Measurements from ENCODE around the gene LPP. TPM values are rescaled to one million over a fixed set of nuclear protein-coding genes. Genes with fewer than 3 reads are reported as not detected.
"Not testable (repeated sequence)": the region's sequence is repeated elsewhere in the genome, so short reads cannot be mapped to it uniquely, and the experiment has no call there.

Gene LPP
- total and polyA plus RNA-seq, 5 donors: 14.5 to 205 (median 159) TPM

GRCh38 chr3:188421836-188422540, 268.0 kb downstream of the LPP start:
- no peaks in the 10 kb centered on the region for H3K27me3 ChIP-seq (ENCODE audit: control insufficient read depth, insufficient read depth)
- H3K27ac ChIP-seq (ENCODE audit: low read length): no peak overlapping the region
- H3K4me3 ChIP-seq (ENCODE audit: low read length): no peak overlapping the region
- peaks cover 2% of the 10 kb centered on the region for H3K4me1 ChIP-seq (ENCODE audit: control insufficient read depth, insufficient read depth, low read length)
- no peaks in the 10 kb centered on the region for H3K9me3 ChIP-seq (ENCODE audit: control insufficient read depth, low read length)
- WGBS: 63% methylated on average over 6 of the region's 6 CpGs
- no peak for DNase-seq
- intact Hi-C loops (cut with DNase I): no loop called here
- ATAC-seq: peak; percentile 64 to 77

- H3K27ac ChIP-seq (ENCODE audit: low read length); H3K4me3 ChIP-seq (ENCODE audit: low read length); ATAC-seq; H3K27me3 ChIP-seq (ENCODE audit: control insufficient read depth, insufficient read depth); H3K9me3 ChIP-seq (ENCODE audit: control insufficient read depth, low read length); intact Hi-C loops (cut with DNase I); DNase-seq: not testable (repeated sequence)
- peaks cover 10% of the 10 kb centered on the region for H3K4me1 ChIP-seq (ENCODE audit: control insufficient read depth, insufficient read depth, low read length)
- WGBS: 88% methylated on average over 4 of the region's 4 CpGs
Observed at GRCh38 chr3:188427981-188428380, 274.0 kb downstream of the LPP start.

- intact Hi-C loops (cut with DNase I): no loop called here
- 96% methylated on average over 5 of the region's 5 CpGs for WGBS
- no peak for DNase-seq
- Histone ChIP-seq H3K27ac (ENCODE audit: low read length) (no peak overlapping the region), H3K4me1 (ENCODE audit: control insufficient read depth, insufficient read depth, low read length) (peaks cover 12% of the 10 kb centered on the region), H3K27me3 (ENCODE audit: control insufficient read depth, insufficient read depth) (no peaks in the 10 kb centered on the region), H3K9me3 (ENCODE audit: control insufficient read depth, low read length) (no peaks in the 10 kb centered on the region), H3K4me3 (ENCODE audit: low read length) (no peak overlapping the region)
- ATAC-seq: no peak
Observed at GRCh38 chr3:188431040-188431439, 277.1 kb downstream of the LPP start.

GRCh38 chr3:188431553-188431952, 277.6 kb downstream of the LPP start:
- no peaks in the 10 kb centered on the region for H3K27me3 ChIP-seq (ENCODE audit: control insufficient read depth, insufficient read depth)
- DNase-seq (no peak), ATAC-seq (peak; percentile 34 to 54)
- no peak overlapping the region for H3K27ac ChIP-seq (ENCODE audit: low read length)
- no peak overlapping the region for H3K4me3 ChIP-seq (ENCODE audit: low read length)
- H3K9me3 ChIP-seq (ENCODE audit: control insufficient read depth, low read length): no peaks in the 10 kb centered on the region
- peaks cover 12% of the 10 kb centered on the region for H3K4me1 ChIP-seq (ENCODE audit: control insufficient read depth, insufficient read depth, low read length)
- intact Hi-C loops (cut with DNase I): no loop called here
- 85% methylated on average over 3 of the region's 3 CpGs for WGBS

- ATAC-seq (peak; percentile 74 to 79), DNase-seq (peak in 1 of 3 donors; percentile 20)
- Histone ChIP-seq H3K9me3 (ENCODE audit: control insufficient read depth, low read length) (no peaks in the 10 kb centered on the region), H3K4me1 (ENCODE audit: control insufficient read depth, insufficient read depth, low read length) (peaks cover 10% of the 10 kb centered on the region), H3K27ac (ENCODE audit: low read length) (peak overlapping the region; percentile 64), H3K4me3 (ENCODE audit: low read length) (no peak overlapping the region), H3K27me3 (ENCODE audit: control insufficient read depth, insufficient read depth) (no peaks in the 10 kb centered on the region)
- intact Hi-C loops (cut with DNase I): no loop called here
- 35% methylated on average over 6 of the region's 6 CpGs for WGBS
Observed at GRCh38 chr3:188432802-188433520, 279.0 kb downstream of the LPP start.

- no peak for ATAC-seq
- Histone ChIP-seq H3K27ac (ENCODE audit: low read length) (no peak overlapping the region), H3K4me1 (ENCODE audit: control insufficient read depth, insufficient read depth, low read length) (peaks cover 9% of the 10 kb centered on the region), H3K4me3 (ENCODE audit: low read length) (no peak overlapping the region), H3K27me3 (ENCODE audit: control insufficient read depth, insufficient read depth) (no peaks in the 10 kb centered on the region), H3K9me3 (ENCODE audit: control insufficient read depth, low read length) (no peaks in the 10 kb centered on the region)
- intact Hi-C loops (cut with DNase I): no loop called here
- 82% methylated on average over 5 of the region's 5 CpGs for WGBS
- no peak for DNase-seq
Observed at GRCh38 chr3:188433521-188434150, 279.7 kb downstream of the LPP start.

- no peaks in the 10 kb centered on the region for H3K9me3 ChIP-seq (ENCODE audit: control insufficient read depth, low read length)
- 93% methylated on average over 3 of the region's 3 CpGs for WGBS
- no peak for DNase-seq
- no peak overlapping the region for H3K27ac ChIP-seq (ENCODE audit: low read length)
- no peak overlapping the region for H3K4me3 ChIP-seq (ENCODE audit: low read length)
- no peak for ATAC-seq
- intact Hi-C loops (cut with DNase I): no loop called here
- H3K27me3 ChIP-seq (ENCODE audit: control insufficient read depth, insufficient read depth): no peaks in the 10 kb centered on the region
- peaks cover 9% of the 10 kb centered on the region for H3K4me1 ChIP-seq (ENCODE audit: control insufficient read depth, insufficient read depth, low read length)
Observed at GRCh38 chr3:188434594-188434993, 280.6 kb downstream of the LPP start.

- 66% methylated on average over 1 of the region's 1 CpG for WGBS
- H3K27me3 ChIP-seq (ENCODE audit: control insufficient read depth, insufficient read depth): no peaks in the 10 kb centered on the region
- peaks cover 9% of the 10 kb centered on the region for H3K4me1 ChIP-seq (ENCODE audit: control insufficient read depth, insufficient read depth, low read length)
- ATAC-seq (no peak), DNase-seq (no peak)
- no peaks in the 10 kb centered on the region for H3K9me3 ChIP-seq (ENCODE audit: control insufficient read depth, low read length)
- H3K4me3 ChIP-seq (ENCODE audit: low read length): no peak overlapping the region
- no peak overlapping the region for H3K27ac ChIP-seq (ENCODE audit: low read length)
- intact Hi-C loops (cut with DNase I): no loop called here
Observed at GRCh38 chr3:188435266-188435665, 281.3 kb downstream of the LPP start.

- 65% methylated on average over 2 of the region's 2 CpGs for WGBS
- no peak for DNase-seq
- intact Hi-C loops (cut with DNase I): no loop called here
- Histone ChIP-seq H3K27ac (ENCODE audit: low read length) (no peak overlapping the region), H3K27me3 (ENCODE audit: control insufficient read depth, insufficient read depth) (no peaks in the 10 kb centered on the region), H3K4me3 (ENCODE audit: low read length) (no peak overlapping the region), H3K4me1 (ENCODE audit: control insufficient read depth, insufficient read depth, low read length) (peaks cover 2% of the 10 kb centered on the region), H3K9me3 (ENCODE audit: control insufficient read depth, low read length) (no peaks in the 10 kb centered on the region)
- peak in 1 of 2 donors; percentile 28 for ATAC-seq
Observed at GRCh38 chr3:188437926-188438325, 284.0 kb downstream of the LPP start.

- peaks cover 1% of the 10 kb centered on the region for H3K4me1 ChIP-seq (ENCODE audit: control insufficient read depth, insufficient read depth, low read length)
- H3K9me3 ChIP-seq (ENCODE audit: control insufficient read depth, low read length): no peaks in the 10 kb centered on the region
- H3K27ac ChIP-seq (ENCODE audit: low read length): no peak overlapping the region
- H3K4me3 ChIP-seq (ENCODE audit: low read length): no peak overlapping the region
- intact Hi-C loops (cut with DNase I): no loop called here
- WGBS: 56% methylated on average over 5 of the region's 5 CpGs
- no peaks in the 10 kb centered on the region for H3K27me3 ChIP-seq (ENCODE audit: control insufficient read depth, insufficient read depth)
- DNase-seq (no peak), ATAC-seq (peak; percentile 64 to 82)
Observed at GRCh38 chr3:188439080-188439479, 285.1 kb downstream of the LPP start.

- peaks cover 1% of the 10 kb centered on the region for H3K4me1 ChIP-seq (ENCODE audit: control insufficient read depth, insufficient read depth, low read length)
Observed at GRCh38 chr3:188440340-188440972, 286.5 kb downstream of the LPP start.

More at GRCh38 chr3:188440340-188440972, 286.5 kb downstream of the LPP start:
- DNase-seq (no peak), ATAC-seq (no peak)
- 82% methylated on average over 1 of the region's 1 CpG for WGBS
- no peak overlapping the region for H3K4me3 ChIP-seq (ENCODE audit: low read length)
- no peaks in the 10 kb centered on the region for H3K27me3 ChIP-seq (ENCODE audit: control insufficient read depth, insufficient read depth)
- no peak overlapping the region for H3K27ac ChIP-seq (ENCODE audit: low read length)
- intact Hi-C loops (cut with DNase I): no loop called here
- no peaks in the 10 kb centered on the region for H3K9me3 ChIP-seq (ENCODE audit: control insufficient read depth, low read length)
